Measurements from ENCODE around the gene COBL. TPM values are rescaled to one million over a fixed set of nuclear protein-coding genes. Genes with fewer than 3 reads are reported as not detected.

Gene COBL
- total RNA-seq, 1 donor from 2014 or later = 0.05 TPM

DNA sequence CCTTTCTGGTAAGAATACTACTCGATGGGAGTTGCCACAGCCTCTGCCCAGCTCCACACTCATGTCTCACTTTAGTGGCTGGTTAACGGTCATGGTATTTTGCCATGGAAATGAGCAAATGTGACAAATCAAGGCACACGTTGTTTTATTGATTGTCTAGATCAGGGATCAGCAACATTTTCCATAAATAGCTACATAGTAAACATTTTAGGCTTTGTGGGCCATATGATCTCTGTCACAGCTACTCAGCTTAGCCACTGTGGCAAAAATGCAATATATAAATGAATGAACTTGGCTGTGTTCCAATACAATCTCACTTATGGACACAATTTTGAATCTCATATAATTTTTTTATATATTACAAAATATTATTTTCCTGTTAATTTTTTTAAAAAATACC is 76.9 kb downstream of the COBL start:
- no peak overlapping the region for H3K4me3 Mint-ChIP-seq
- TF ChIP-seq, protein P1, sequence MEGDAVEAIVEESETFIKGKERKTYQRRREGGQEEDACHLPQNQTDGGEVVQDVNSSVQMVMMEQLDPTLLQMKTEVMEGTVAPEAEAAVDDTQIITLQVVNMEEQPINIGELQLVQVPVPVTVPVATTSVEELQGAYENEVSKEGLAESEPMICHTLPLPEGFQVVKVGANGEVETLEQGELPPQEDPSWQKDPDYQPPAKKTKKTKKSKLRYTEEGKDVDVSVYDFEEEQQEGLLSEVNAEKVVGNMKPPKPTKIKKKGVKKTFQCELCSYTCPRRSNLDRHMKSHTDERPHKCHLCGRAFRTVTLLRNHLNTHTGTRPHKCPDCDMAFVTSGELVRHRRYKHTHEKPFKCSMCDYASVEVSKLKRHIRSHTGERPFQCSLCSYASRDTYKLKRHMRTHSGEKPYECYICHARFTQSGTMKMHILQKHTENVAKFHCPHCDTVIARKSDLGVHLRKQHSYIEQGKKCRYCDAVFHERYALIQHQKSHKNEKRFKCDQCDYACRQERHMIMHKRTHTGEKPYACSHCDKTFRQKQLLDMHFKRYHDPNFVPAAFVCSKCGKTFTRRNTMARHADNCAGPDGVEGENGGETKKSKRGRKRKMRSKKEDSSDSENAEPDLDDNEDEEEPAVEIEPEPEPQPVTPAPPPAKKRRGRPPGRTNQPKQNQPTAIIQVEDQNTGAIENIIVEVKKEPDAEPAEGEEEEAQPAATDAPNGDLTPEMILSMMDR (conservative IDR thresholded peaks at IDR 0.05) = no peak
- H3K4me1 Mint-ChIP-seq = peaks cover 37% of the 10 kb centered on the region
- H3K27me3 Mint-ChIP-seq (ENCODE audit: low read depth) = no peaks in the 10 kb centered on the region
- no peaks in the 10 kb centered on the region for H3K9me3 Mint-ChIP-seq
- no peak for DNase-seq (ENCODE audit: low read depth, low spot score)
- H3K27ac Mint-ChIP-seq (ENCODE audit: unreplicated experiment) = no peak overlapping the region
- no peaks in the 10 kb centered on the region for H3K36me3 Mint-ChIP-seq (ENCODE audit: low read depth)

DNA sequence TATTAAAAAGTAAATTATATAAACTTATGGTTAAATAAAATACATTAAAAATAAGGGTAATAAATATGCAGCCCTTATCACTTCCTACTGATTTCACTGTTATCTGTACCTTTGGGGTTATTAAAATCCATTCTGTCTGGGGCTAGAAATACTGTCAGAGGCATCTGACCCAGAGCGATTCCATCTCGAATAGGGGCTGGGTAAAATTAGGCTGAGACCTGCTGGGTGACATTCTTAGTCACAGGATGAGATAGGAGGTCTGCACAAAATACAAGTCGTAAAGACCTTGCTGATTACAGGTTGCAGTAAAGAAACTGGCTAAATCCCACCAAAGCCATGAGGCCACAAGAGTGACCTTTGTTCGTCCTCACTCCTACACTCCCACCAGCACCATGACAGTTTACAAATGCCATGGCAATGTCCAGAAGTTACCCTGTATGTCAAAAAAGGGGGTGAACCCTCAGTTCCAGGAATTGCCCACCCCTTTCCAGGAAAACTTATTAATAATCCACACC is 77.6 kb downstream of the COBL start:
- DNase-seq (ENCODE audit: low read depth, low spot score) = no peak
- H3K9me3 Mint-ChIP-seq = no peaks in the 10 kb centered on the region
- TF ChIP-seq, protein P1 (conservative IDR thresholded peaks at IDR 0.05) = no peak
- H3K27me3 Mint-ChIP-seq (ENCODE audit: low read depth) = no peaks in the 10 kb centered on the region
- H3K36me3 Mint-ChIP-seq (ENCODE audit: low read depth) = no peaks in the 10 kb centered on the region
- H3K27ac Mint-ChIP-seq (ENCODE audit: unreplicated experiment) = no peak overlapping the region
- H3K4me3 Mint-ChIP-seq = no peak overlapping the region
- H3K4me1 Mint-ChIP-seq = peaks cover 37% of the 10 kb centered on the region

DNA sequence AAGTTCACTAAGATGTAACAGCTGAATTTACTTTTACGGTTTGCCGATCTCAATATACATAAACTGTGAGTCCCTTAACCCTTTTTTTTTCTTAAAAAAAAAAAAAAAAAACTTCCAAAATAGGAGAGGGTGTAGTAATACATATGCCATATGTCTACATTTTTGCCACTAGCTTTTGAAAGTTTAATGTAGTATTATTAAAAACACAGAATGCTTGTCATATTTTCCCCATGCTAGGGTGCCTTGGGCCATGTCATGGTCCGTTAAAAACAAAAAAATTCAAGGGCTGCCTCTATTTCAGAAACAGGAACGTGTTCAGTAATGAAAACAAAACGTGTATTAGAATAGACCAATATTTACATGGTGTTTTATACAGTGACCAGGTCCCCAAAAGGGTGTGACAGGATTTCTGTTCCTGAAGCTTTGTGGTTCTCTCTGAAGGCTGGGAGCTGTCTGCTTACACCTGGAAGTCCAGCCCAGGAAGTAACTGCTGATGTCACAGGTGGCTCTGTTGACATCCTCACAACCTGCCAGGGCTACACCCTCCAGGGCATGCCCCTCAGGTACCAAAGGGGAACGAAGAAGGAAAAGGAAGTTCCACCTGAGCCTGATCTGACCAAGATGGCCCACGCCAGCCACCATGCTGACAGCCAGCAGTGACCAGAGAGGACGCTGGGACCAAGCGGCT is 79.0 kb downstream of the COBL start:
- no peaks in the 10 kb centered on the region for H3K9me3 Mint-ChIP-seq
- no peaks in the 10 kb centered on the region for H3K27me3 Mint-ChIP-seq (ENCODE audit: low read depth)
- DNase-seq (ENCODE audit: low read depth, low spot score) = no peak
- TF ChIP-seq, protein P1 (conservative IDR thresholded peaks at IDR 0.05) = no peak
- no peaks in the 10 kb centered on the region for H3K36me3 Mint-ChIP-seq (ENCODE audit: low read depth)
- no peak overlapping the region for H3K27ac Mint-ChIP-seq (ENCODE audit: unreplicated experiment)
- H3K4me3 Mint-ChIP-seq = no peak overlapping the region
- peaks cover 50% of the 10 kb centered on the region for H3K4me1 Mint-ChIP-seq

DNA sequence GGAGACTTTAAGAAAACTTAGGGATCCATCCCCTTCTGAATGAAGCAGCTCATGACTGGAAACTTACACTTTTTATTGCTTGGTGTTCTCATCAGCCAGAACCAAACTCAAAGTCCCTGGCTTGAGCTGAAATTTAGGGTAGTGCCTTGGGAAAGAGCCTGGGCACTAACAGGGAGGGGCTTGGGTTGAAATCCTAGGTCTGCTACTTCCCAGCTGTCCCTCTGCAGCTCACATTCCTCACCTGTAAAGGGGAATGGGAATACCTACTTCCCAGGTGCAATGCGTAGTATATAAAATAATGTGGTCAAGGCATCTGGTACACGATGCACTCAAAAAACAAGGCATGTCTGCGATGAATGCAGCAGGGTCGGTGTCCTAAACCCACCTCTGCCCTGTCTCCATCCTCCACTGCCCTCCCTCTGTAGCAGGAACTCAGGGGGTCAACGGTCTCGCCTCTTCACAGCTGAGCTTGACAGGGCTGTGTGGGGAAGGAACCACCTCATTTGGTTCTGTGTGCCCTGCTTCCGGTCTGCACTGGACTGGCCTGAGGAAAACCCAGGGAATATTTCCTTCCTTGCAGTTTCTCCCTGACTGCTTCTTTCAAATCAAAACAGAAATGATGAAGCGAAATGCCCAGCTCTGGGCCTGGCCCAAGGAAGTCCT is 80.0 kb downstream of the COBL start:
- no peaks in the 10 kb centered on the region for H3K9me3 Mint-ChIP-seq
- H3K27ac Mint-ChIP-seq (ENCODE audit: unreplicated experiment) = no peak overlapping the region
- H3K36me3 Mint-ChIP-seq (ENCODE audit: low read depth) = no peaks in the 10 kb centered on the region
- no peaks in the 10 kb centered on the region for H3K27me3 Mint-ChIP-seq (ENCODE audit: low read depth)
- H3K4me1 Mint-ChIP-seq = peaks cover 50% of the 10 kb centered on the region
- no peak overlapping the region for H3K4me3 Mint-ChIP-seq
- TF ChIP-seq, protein P1 (conservative IDR thresholded peaks at IDR 0.05) = no peak
- no peak for DNase-seq (ENCODE audit: low read depth, low spot score)

DNA sequence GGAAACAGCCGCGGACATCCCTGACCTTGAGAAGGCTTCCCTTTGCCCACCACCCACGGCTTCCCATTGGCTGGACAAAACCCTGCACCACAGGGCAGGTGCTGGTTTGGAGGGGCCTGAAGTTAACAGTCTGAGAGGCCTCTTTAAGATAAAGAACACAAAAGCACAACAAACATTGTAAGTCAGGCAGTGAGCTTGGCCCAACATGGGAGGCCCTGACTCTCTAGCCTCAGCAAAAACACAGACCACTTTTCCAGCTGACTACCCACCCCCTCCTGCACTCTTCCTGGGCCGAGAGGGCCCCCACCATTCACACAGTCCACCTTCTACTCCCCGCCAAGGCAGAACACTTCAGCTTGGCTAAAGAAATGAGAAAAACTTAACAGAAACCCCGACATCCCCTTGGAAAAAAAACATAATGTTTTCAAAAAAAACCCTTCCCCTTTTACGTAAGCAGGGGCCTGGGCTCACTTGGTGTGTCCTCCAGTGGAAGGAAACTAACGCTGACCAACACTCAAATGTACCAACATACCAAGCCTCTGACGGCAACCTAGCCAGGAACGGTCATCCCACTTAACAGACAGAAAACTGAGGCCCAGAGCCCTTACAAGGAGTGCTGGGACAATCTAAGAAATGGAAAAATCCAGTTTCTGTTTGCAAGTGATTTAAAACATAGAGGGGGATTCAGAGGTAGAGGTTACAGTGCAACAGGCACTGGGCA is 80.9 kb downstream of the COBL start:
- H3K4me1 Mint-ChIP-seq = peaks cover 50% of the 10 kb centered on the region
- no peaks in the 10 kb centered on the region for H3K36me3 Mint-ChIP-seq (ENCODE audit: low read depth)
- H3K9me3 Mint-ChIP-seq = no peaks in the 10 kb centered on the region
- H3K4me3 Mint-ChIP-seq = no peak overlapping the region
- H3K27me3 Mint-ChIP-seq (ENCODE audit: low read depth) = no peaks in the 10 kb centered on the region
- no peak for DNase-seq (ENCODE audit: low read depth, low spot score)
- no peak overlapping the region for H3K27ac Mint-ChIP-seq (ENCODE audit: unreplicated experiment)
- TF ChIP-seq, protein P1 (conservative IDR thresholded peaks at IDR 0.05) = no peak

Data from neural crest cell (in vitro differentiated cells).